Measurements from ENCODE around the gene MGAT4C. TPM values are rescaled to one million over a fixed set of nuclear protein-coding genes. Genes with fewer than 3 reads are reported as not detected.

The MGAT4C gene
- total RNA-seq, 4 donors from 2014 or later: under 0.01 to 2.5 (median 0.31) TPM

DNA sequence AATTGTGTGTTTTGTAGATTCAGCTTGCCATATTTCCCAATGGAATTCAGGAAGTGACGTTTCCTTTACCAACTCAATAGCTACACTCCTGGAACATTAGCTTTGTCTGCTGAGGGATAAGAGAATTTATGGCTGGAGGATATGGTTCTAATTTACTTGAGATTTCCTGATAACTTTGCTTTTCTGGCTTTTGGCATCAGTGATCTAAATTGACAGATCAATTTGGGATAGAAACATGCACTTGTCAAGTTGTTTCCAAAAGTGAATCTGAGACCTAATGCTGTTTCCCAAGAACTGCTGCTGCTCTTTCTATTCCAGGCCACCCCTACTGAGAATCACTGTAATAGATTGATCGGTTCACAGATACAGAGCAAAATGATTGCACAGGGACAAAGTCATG, 43.2 kb downstream of the MGAT4C start:
- intact Hi-C loops (cut with DNase I; ENCODE audit: low total_unique reads): no loop called here
- no peaks in the 10 kb centered on the region for H3K9me3 ChIP-seq
- TF ChIP-seq POLR2A (IDR thresholded peaks at IDR 0.05): no peak
- TF ChIP-seq, protein P1, sequence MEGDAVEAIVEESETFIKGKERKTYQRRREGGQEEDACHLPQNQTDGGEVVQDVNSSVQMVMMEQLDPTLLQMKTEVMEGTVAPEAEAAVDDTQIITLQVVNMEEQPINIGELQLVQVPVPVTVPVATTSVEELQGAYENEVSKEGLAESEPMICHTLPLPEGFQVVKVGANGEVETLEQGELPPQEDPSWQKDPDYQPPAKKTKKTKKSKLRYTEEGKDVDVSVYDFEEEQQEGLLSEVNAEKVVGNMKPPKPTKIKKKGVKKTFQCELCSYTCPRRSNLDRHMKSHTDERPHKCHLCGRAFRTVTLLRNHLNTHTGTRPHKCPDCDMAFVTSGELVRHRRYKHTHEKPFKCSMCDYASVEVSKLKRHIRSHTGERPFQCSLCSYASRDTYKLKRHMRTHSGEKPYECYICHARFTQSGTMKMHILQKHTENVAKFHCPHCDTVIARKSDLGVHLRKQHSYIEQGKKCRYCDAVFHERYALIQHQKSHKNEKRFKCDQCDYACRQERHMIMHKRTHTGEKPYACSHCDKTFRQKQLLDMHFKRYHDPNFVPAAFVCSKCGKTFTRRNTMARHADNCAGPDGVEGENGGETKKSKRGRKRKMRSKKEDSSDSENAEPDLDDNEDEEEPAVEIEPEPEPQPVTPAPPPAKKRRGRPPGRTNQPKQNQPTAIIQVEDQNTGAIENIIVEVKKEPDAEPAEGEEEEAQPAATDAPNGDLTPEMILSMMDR (IDR thresholded peaks at IDR 0.05): no peak
- no peak overlapping the region for H3K27ac ChIP-seq
- H3K36me3 ChIP-seq: no peaks in the 10 kb centered on the region
- H3K4me1 ChIP-seq: no peaks in the 10 kb centered on the region
- no peak for DNase-seq
- no peaks in the 10 kb centered on the region for H3K27me3 ChIP-seq
- H3K4me3 ChIP-seq: no peak overlapping the region

DNA sequence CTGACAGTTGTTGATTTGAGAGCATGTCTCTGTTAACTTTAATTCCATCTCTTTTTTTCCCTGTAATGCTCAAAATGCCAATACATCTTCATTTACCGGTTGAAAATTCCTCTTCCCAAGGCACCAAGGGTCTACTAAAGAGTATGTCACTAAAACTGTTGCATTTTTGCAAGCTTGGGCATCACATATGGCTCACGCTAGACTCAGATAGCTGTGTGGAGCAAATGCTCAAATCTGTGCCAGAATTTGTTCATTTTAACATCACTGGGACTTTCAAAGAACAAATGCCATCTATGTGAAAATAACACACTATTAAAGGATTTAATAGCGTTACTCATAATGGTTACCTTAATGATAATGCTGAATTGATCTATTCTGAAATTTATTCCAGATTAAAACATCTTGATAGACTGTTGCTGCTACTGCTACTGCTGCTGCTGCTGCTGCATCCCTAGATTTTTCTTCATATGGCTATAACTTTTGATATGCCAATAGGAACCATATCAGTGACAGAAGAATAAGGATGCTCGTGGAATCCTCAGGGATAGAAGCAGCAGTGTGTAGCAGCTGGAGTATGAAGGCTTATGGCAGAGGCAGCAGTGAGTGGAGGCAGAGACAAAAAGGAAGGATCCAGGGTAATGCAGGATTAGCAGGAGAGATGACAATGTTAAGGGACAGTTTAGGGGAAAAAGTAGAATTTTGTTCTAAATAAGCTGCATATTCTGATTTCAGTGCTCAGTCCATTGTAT, 57.3 kb downstream of the MGAT4C start:
- Histone ChIP-seq H3K27me3 (no peaks in the 10 kb centered on the region), H3K4me3 (no peak overlapping the region), H3K27ac (no peak overlapping the region), H3K9me3 (no peaks in the 10 kb centered on the region), H3K4me1 (no peaks in the 10 kb centered on the region), H3K36me3 (no peaks in the 10 kb centered on the region)
- no peak for DNase-seq
- TF ChIP-seq POLR2A (IDR thresholded peaks at IDR 0.05): no peak
- intact Hi-C loops (cut with DNase I; ENCODE audit: low total_unique reads): no loop called here

DNA sequence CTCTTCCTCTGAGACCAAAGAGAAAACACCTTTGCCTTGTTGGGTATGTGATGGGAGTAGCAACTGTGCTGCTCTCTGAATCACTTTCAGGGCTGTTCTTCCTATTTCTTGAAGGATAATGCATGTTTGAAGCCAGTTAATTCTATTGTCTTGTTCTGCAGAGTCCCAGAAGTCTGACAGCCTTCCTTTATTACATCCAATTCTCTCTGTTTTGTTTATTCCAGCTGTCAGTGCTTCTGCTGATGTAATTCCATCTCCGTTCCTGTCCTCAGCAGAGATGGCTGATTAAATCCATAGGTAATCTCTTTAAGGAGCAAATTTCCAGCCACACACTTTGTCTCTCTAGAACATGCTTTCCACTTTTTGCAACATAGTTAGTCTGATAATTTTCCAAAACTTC, 59.7 kb downstream of the MGAT4C start:
- Histone ChIP-seq H3K4me1 (no peaks in the 10 kb centered on the region), H3K36me3 (no peaks in the 10 kb centered on the region), H3K27me3 (no peaks in the 10 kb centered on the region), H3K9me3 (no peaks in the 10 kb centered on the region), H3K27ac (no peak overlapping the region), H3K4me3 (no peak overlapping the region)
- TF ChIP-seq, protein P1 (IDR thresholded peaks at IDR 0.05): no peak
- no peak for TF ChIP-seq POLR2A (IDR thresholded peaks at IDR 0.05)
- intact Hi-C loops (cut with DNase I; ENCODE audit: low total_unique reads): no loop called here
- no peak for DNase-seq

DNA sequence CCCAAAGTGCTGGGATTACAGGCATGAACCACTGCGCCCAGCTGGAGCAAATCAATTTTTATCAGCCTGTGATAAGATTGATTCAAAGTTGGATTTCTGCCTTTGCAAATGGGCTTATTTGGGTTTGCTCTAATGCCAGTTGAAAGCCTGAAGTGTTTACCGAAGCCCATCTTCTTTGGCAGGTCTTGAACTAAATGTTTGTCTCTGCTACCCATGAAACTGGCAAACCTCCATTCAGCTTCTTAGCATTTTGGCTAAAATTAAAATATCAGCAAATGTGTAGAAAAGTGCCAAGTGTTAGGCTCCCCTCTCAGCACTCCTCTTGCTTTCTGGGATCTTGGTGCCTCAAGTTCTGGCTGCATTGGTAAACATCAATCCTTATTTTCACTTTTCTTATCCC, 61.5 kb downstream of the MGAT4C start:
- H3K36me3 ChIP-seq: no peaks in the 10 kb centered on the region
- intact Hi-C loops (cut with DNase I; ENCODE audit: low total_unique reads): no loop called here
- no peak for DNase-seq
- H3K27ac ChIP-seq: no peak overlapping the region
- TF ChIP-seq POLR2A (IDR thresholded peaks at IDR 0.05): no peak
- TF ChIP-seq, protein P1 (IDR thresholded peaks at IDR 0.05): no peak
- H3K4me3 ChIP-seq: no peak overlapping the region
- no peaks in the 10 kb centered on the region for H3K9me3 ChIP-seq
- H3K27me3 ChIP-seq: no peaks in the 10 kb centered on the region
- no peaks in the 10 kb centered on the region for H3K4me1 ChIP-seq

DNA sequence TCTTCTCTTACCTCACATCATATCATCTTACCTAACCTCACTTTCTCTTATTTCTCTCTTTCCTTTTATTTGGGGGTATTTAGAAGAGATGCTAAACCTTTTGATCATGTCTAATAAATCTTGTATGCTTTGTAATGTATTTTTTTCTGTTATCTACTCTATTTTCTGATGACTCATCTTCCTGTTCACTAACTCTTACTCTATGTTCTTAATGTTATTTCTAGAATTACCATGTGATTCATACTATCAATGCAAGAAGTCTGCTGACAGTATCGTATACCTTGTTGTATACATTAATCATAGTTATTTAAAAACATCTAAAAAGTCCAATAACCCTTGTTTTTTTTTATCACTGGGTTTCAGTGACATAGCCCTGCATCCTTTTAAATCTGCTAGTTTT, 62.3 kb downstream of the MGAT4C start:
- no peaks in the 10 kb centered on the region for H3K36me3 ChIP-seq
- TF ChIP-seq POLR2A (IDR thresholded peaks at IDR 0.05): no peak
- TF ChIP-seq, protein P1 (IDR thresholded peaks at IDR 0.05): no peak
- no peak for DNase-seq
- H3K9me3 ChIP-seq: no peaks in the 10 kb centered on the region
- intact Hi-C loops (cut with DNase I; ENCODE audit: low total_unique reads): no loop called here
- no peak overlapping the region for H3K4me3 ChIP-seq
- no peaks in the 10 kb centered on the region for H3K27me3 ChIP-seq
- H3K27ac ChIP-seq: no peak overlapping the region
- no peaks in the 10 kb centered on the region for H3K4me1 ChIP-seq
